Activated T-helper 17 cell treated with anti-CD3 and anti-CD28 coated beads, Interleukin-2, amount 50 U/mL, for 72 hours (primary cell): Measurements from ENCODE around the gene C1orf53. TPM values are rescaled to one million over a fixed set of nuclear protein-coding genes. Genes with fewer than 3 reads are reported as not detected.
A peak's percentile ranks its signal among the peaks of the same experiment; 100 is the strongest.

Experiments used
- ATAC-seq: fragments of 150-1000 bp; cut with Tn5 transposase; replicated peaks from 2 replicates; pipeline ENCODE4 v1.10.0; 2021; ENCODE audit warnings: mild to moderate bottlenecking, moderate library complexity
- H3K27ac Mint-ChIP-seq: one replicate; pipeline ENCODE4 v1.8.0; 2022; ENCODE audit warnings: mixed read lengths
- H3K27me3 Mint-ChIP-seq: one replicate; pipeline ENCODE4 v1.8.0; 2022; ENCODE audit warnings: mixed read lengths
- H3K36me3 Mint-ChIP-seq: one replicate; pipeline ENCODE4 v1.8.0; 2022; ENCODE audit warnings: low read depth, mild to moderate bottlenecking, mixed read lengths
- H3K4me1 Mint-ChIP-seq: one replicate; pipeline ENCODE4 v1.8.0; 2022; ENCODE audit warnings: mixed read lengths
- H3K4me3 Mint-ChIP-seq: one replicate; pipeline ENCODE4 v1.8.0; 2022; ENCODE audit warnings: mild to moderate bottlenecking, mixed read lengths
- H3K9me3 Mint-ChIP-seq: one replicate; pipeline ENCODE4 v1.8.0; 2022; ENCODE audit warnings: mixed read lengths
- total RNA-seq, 2 donors: library from RNA; stranded (reverse); gene quantifications; one replicate each; pipeline ENCODE4 v1.2.3, GENCODE V29; 2022

Gene C1orf53
- total RNA-seq, 2 donors from 2014 or later = 0.50 to 0.78 TPM

- peaks cover 91% of the 10 kb centered on the region for H3K27me3 Mint-ChIP-seq
- ATAC-seq = no peak
- peaks cover 33% of the 10 kb centered on the region for H3K4me1 Mint-ChIP-seq
- peak overlapping the region; percentile 66 for H3K4me3 Mint-ChIP-seq
- peaks cover 15% of the 10 kb centered on the region for H3K36me3 Mint-ChIP-seq
- no peak overlapping the region for H3K27ac Mint-ChIP-seq
- H3K9me3 Mint-ChIP-seq = no peaks in the 10 kb centered on the region
Measured at GRCh38 chr1:197912739-197913494, 10.5 kb downstream of the C1orf53 start.

GRCh38 chr1:197913495-197914276 is 11.3 kb downstream of the C1orf53 start:
- Mint-ChIP-seq H3K4me3 (peak overlapping the region; percentile 66), H3K27me3 (peaks cover 92% of the 10 kb centered on the region), H3K36me3 (peaks cover 22% of the 10 kb centered on the region), H3K4me1 (peaks cover 33% of the 10 kb centered on the region), H3K27ac (no peak overlapping the region), H3K9me3 (no peaks in the 10 kb centered on the region)
- ATAC-seq = no peak

DNA sequence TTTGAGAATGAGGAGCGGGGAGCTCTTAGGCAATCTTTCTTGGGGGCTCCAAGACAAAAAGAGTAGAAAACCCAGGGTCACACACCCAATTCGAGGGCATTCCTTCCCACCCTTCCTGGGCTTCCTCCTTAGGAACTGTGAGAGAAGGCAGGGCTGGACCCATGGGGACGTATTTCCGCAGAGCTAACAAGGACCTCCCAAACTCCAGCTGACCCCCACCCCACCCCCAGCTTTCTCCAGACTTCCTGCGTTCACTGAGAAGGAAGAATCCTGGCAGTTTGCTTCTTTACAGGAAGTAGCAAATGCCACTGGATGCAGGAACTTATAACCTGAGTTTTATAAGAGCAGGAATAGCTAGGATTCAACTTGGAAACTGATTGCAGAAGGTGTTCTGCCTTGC is 12.1 kb downstream of the C1orf53 start:
- H3K9me3 Mint-ChIP-seq = no peaks in the 10 kb centered on the region
- peaks cover 22% of the 10 kb centered on the region for H3K36me3 Mint-ChIP-seq
- no peak overlapping the region for H3K4me3 Mint-ChIP-seq
- H3K4me1 Mint-ChIP-seq = peaks cover 28% of the 10 kb centered on the region
- H3K27ac Mint-ChIP-seq = no peak overlapping the region
- no peak for ATAC-seq
- peaks cover 92% of the 10 kb centered on the region for H3K27me3 Mint-ChIP-seq

DNA sequence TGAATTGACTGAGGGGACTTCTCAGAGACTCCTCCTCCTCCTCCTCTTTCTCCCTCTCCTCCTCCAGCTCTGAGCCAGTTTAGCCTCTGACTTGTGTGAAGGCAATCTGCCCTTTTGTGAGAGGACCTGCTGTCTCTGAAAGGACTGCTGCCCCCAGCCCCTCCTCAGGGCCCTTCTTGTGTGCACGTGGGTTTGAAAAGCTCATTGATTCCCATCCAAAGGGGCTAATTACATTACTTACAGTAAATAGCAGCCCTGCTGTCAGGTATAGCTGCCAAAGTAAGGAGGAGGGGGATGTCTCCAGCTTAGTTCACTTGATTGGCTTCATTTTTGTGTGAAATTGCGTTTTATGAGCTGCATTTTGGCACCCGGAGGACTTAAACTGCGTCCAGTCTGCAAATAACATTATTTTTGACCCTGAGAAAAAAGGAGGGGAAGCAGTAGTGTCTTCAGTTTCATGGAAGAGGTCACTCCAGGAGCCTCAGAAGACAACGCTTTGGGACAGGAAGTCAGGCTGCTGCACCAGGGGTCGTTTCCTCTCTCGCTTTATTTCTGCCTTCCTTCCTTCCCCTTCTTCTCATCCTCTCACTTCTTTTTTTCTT is 12.9 kb downstream of the C1orf53 start:
- Mint-ChIP-seq H3K27ac (no peak overlapping the region), H3K4me3 (peak overlapping the region; percentile 53), H3K9me3 (no peaks in the 10 kb centered on the region), H3K36me3 (peaks cover 19% of the 10 kb centered on the region), H3K27me3 (peaks cover 92% of the 10 kb centered on the region), H3K4me1 (peaks cover 28% of the 10 kb centered on the region)
- no peak for ATAC-seq

GRCh38 chr1:197915862-197916499 is 13.6 kb downstream of the C1orf53 start:
- peaks cover 18% of the 10 kb centered on the region for H3K36me3 Mint-ChIP-seq
- ATAC-seq = no peak
- peaks cover 95% of the 10 kb centered on the region for H3K27me3 Mint-ChIP-seq
- no peaks in the 10 kb centered on the region for H3K9me3 Mint-ChIP-seq
- no peak overlapping the region for H3K27ac Mint-ChIP-seq
- H3K4me1 Mint-ChIP-seq = peaks cover 27% of the 10 kb centered on the region
- H3K4me3 Mint-ChIP-seq = peak overlapping the region; percentile 53

- Mint-ChIP-seq H3K27ac (no peak overlapping the region), H3K4me1 (peaks cover 30% of the 10 kb centered on the region), H3K4me3 (peak overlapping the region; percentile 53), H3K9me3 (no peaks in the 10 kb centered on the region), H3K27me3 (peaks cover 97% of the 10 kb centered on the region), H3K36me3 (peaks cover 17% of the 10 kb centered on the region)
- no peak for ATAC-seq
Measured at GRCh38 chr1:197916500-197916983, 14.1 kb downstream of the C1orf53 start.

DNA sequence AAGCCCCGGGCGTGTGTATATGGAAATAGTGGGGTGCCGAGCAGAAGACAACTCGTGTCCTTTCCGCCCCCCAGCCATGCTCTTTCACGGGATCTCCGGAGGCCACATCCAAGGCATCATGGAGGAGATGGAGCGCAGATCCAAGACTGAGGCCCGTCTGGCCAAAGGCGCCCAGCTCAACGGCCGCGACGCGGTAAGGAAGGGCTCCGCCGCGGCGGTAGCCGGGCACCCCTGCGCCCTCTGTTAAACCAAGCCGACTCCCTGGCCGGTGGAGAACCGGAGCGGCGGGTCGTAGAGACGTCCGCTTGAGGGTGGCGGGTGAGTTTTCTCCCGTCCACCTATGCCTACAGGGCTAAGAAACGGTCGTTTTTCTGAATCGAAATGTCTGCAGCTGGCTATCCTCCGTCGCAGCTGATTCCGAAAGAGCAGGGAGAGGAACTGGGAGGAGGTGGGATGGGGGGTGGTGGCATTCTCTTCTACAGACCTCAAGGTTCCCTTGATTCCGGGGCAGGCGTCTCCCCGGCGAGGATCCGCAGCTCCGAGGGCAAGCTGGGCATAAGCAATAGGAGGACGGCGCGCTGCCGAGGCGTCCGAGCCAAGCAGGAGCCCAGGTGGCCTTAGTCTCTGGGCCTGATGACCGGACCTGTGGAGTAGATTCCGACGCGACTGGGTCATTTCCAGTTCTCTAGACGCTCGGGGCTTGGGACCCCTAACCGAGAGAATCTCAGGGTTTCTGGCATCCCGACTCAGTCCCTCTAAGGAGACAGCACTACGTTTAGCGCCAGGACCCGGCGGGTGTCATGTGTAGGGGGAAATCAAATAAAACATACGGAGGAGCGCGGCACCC is 15.6 kb downstream of the C1orf53 start:
- Mint-ChIP-seq H3K4me3 (peak overlapping the region; percentile 53), H3K9me3 (no peaks in the 10 kb centered on the region), H3K27ac (no peak overlapping the region), H3K36me3 (peaks cover 12% of the 10 kb centered on the region), H3K27me3 (peaks cover 94% of the 10 kb centered on the region), H3K4me1 (peaks cover 19% of the 10 kb centered on the region)
- ATAC-seq = peak; percentile 27

GRCh38 chr1:197918807-197919345 is 16.4 kb downstream of the C1orf53 start:
- Mint-ChIP-seq H3K4me3 (peak overlapping the region; percentile 53), H3K36me3 (peaks cover 12% of the 10 kb centered on the region), H3K27ac (no peak overlapping the region), H3K27me3 (peaks cover 91% of the 10 kb centered on the region), H3K9me3 (no peaks in the 10 kb centered on the region), H3K4me1 (peaks cover 18% of the 10 kb centered on the region)
- no peak for ATAC-seq

DNA sequence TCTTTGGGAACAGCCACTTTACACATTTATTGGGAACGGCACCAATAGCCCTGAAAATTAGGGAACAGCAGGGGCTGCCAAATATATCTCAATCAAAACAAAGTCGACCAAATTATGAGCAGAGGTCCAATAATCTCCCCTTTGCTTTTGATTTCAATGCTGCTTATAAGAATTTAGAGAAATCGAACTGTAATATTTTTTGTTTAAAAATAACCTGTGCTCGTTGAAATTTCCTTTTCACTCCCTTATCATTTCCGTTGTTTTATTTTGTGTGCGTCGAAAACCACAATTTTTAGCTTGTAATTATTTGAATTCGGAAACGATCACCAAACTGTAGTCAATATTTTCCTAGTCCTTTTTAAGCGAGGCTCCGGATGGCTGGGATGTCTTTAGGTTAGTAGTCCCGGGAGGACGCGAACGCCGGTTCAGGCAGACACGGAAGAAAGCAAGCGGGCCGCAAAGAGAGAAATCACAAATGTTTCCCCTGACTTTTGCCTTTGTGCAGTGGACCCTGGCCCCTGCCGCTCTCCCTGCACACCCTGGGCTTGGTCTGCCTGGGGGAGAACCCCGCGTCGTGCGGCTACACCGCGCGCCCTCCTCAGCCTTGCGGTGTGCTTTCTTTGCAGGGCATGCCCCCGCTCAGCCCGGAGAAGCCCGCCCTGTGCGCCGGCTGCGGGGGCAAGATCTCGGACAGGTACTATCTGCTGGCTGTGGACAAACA is 17.1 kb downstream of the C1orf53 start:
- Mint-ChIP-seq H3K36me3 (peaks cover 12% of the 10 kb centered on the region), H3K4me3 (peak overlapping the region; percentile 53), H3K27ac (no peak overlapping the region), H3K27me3 (peaks cover 86% of the 10 kb centered on the region), H3K9me3 (no peaks in the 10 kb centered on the region), H3K4me1 (peaks cover 18% of the 10 kb centered on the region)
- no peak for ATAC-seq

- Mint-ChIP-seq H3K27ac (no peak overlapping the region), H3K4me1 (peaks cover 18% of the 10 kb centered on the region), H3K27me3 (peaks cover 80% of the 10 kb centered on the region), H3K4me3 (peak overlapping the region; percentile 53), H3K36me3 (peaks cover 12% of the 10 kb centered on the region), H3K9me3 (no peaks in the 10 kb centered on the region)
- ATAC-seq = no peak
Measured at GRCh38 chr1:197920067-197920396, 17.6 kb downstream of the C1orf53 start.

DNA sequence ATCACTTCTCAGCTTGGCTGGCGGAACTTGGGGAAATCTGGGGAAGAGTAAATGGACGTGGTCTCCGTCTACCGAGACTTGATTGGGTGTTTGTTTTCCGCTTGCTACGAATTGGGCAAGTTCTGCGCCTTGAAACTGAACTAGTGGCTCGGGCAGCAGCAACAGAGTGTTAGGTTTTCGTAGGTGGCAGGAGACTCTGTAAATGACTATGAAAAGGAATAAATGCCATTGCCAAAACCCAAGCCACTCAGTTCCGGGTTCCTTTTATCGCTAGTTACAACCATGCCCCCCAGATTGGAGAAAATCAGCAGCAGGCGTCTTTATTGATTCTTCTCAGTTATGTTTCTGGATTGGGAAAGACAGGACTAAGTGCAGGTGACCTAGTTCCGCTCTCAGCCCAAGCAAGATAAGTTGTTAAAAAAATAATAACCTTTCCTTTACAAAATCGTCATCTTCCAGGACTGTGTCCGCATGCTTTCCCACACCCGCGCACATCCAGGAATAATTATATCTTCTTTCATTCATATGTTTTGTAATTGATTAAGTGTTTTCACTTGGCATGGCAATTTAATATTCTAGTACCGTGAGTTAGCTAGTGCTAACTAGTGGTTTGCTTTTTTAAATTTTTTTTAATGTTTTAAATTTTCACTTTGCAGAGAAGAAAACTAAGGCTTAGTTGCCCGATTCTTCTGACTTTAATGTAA is 18.1 kb downstream of the C1orf53 start:
- H3K36me3 Mint-ChIP-seq = peaks cover 12% of the 10 kb centered on the region
- peaks cover 78% of the 10 kb centered on the region for H3K27me3 Mint-ChIP-seq
- H3K27ac Mint-ChIP-seq = no peak overlapping the region
- H3K9me3 Mint-ChIP-seq = no peaks in the 10 kb centered on the region
- peak overlapping the region; percentile 53 for H3K4me3 Mint-ChIP-seq
- ATAC-seq = peak; percentile 46
- H3K4me1 Mint-ChIP-seq = peaks cover 18% of the 10 kb centered on the region

DNA sequence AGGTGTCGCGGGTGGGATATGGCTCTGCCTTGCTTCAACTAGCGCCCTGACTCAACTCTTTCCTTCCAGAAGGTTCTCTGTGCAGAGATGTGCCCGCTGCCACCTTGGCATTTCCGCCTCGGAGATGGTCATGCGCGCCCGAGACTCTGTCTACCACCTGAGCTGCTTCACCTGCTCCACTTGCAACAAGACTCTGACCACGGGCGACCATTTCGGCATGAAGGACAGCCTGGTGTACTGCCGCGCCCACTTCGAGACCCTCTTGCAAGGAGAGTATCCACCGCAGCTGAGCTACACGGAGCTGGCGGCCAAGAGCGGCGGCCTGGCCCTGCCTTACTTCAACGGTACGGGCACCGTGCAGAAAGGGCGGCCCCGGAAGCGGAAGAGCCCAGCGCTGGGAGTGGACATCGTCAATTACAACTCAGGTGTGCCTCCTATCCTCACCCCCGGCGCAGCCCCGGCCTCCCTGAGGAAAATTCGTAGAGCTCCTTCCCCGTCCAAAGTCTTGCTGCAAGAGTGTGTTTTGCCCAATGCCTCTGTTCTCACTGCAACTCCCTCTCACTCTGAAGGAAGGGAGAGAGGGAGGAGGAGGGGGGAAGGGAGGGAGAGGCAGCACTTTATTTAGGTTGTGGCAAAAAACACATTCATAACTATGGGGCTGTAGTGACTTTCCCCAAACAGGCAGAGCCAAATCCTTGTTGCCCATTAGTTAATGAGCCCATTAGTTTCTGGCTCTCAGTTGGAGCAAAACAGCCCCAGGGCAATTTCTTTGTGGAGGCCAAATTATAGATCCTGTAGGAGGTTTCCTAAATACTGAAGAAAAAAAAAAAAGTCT is 19.0 kb downstream of the C1orf53 start:
- peaks cover 18% of the 10 kb centered on the region for H3K4me1 Mint-ChIP-seq
- ATAC-seq = no peak
- H3K27me3 Mint-ChIP-seq = peaks cover 78% of the 10 kb centered on the region
- no peaks in the 10 kb centered on the region for H3K9me3 Mint-ChIP-seq
- peak overlapping the region; percentile 53 for H3K4me3 Mint-ChIP-seq
- no peak overlapping the region for H3K27ac Mint-ChIP-seq
- peaks cover 12% of the 10 kb centered on the region for H3K36me3 Mint-ChIP-seq
